Prostate gland (tissue), 2 donors: Measurements from ENCODE around the gene CLDN19. TPM values are rescaled to one million over a fixed set of nuclear protein-coding genes. Genes with fewer than 3 reads are reported as not detected.

ENCODE experiments used
- DNase-seq: peaks from one replicate; pipeline ENCODE4 v3.0.0-alpha.2; 2019; ENCODE audit warnings: low spot score
- H3K27ac ChIP-seq, 2 donors: fragments of 200-600 bp; sonication (generic); 2 replicates each; pipeline ENCODE4 v1.5.1; 2017 to 2019
- H3K27me3 ChIP-seq: fragments of 200-600 bp; sonication (generic); replicated peaks from 2 replicates; pipeline ENCODE4 v1.5.1; 2019; ENCODE audit not compliant: insufficient read depth
- H3K36me3 ChIP-seq, 2 donors: fragments of 200-600 bp; sonication (generic); 1 replicate in 1 of 2; 2 replicates in 1 of 2; pipeline versions ENCODE4 v1.5.1 to v1.8.1; 2017 to 2019
- H3K4me1 ChIP-seq: fragments of 200-600 bp; sonication (generic); replicated peaks from 2 replicates; pipeline ENCODE4 v1.5.1; 2019
- H3K4me3 ChIP-seq, 2 donors: fragments of 200-600 bp; sonication (generic); 2 replicates each; pipeline ENCODE4 v1.5.1; 2017 to 2019
- H3K9me3 ChIP-seq: fragments of 200-600 bp; sonication (generic); 2 replicates; pipeline ENCODE4 v1.5.1; 2017
- POLR2A ChIP-seq: fragments of 450-650 bp; IDR thresholded peaks from one replicate; pipeline ENCODE4 v1.6.1; 2016; ENCODE audit warnings: antibody characterized with exemption, mild to moderate bottlenecking
- POLR2AphosphoS5 ChIP-seq: sonication (generic); formaldehyde crosslinking; IDR thresholded peaks from one replicate; pipeline ENCODE4 v1.6.1; 2017; ENCODE audit warnings: antibody characterized with exemption
- WGBS: methylation state at CpG from one replicate; pipeline ENCODE4 v1.1.5; 2018; 5-methylcytosine and 5-hydroxymethylcytosine counted together
- intact Hi-C: fragments of 100-400 bp; cut with DNase I; formaldehyde crosslinking; loops from one replicate; pipeline ENCODE4 v1.14.2; 2022
- total RNA-seq, 2 donors: library from RNA; depleted of rRNA; stranded (reverse); fragments of >200 nt; gene quantifications; one replicate each; pipeline ENCODE4 v1.1.0, GENCODE V29; 2016
- TF ChIP-seq, protein P1 (sequence below), 4 experiments: fragments of 200-600 bp in 2 of 4; fragments of 450-650 bp in 2 of 4; sonication (generic) in 2 of 4; IDR thresholded peaks; 1 replicate in 3 of 4; 2 replicates in 1 of 4; pipeline ENCODE4 v1.5.1; 2016 to 2019; ENCODE audit warnings: antibody characterized with exemption in 4 of 4, mild to moderate bottlenecking in 2 of 4, moderate library complexity in 2 of 4

The CLDN19 gene
- total RNA-seq, 2 donors from 2014 or later = 1.1 to 1.5 TPM

- DNase-seq = no peak
- Histone ChIP-seq H3K27ac (no peak overlapping the region), H3K9me3 (no peaks in the 10 kb centered on the region), H3K4me3 (no peak overlapping the region), H3K4me1 (peaks cover 8% of the 10 kb centered on the region), H3K36me3 (no peaks in the 10 kb centered on the region), H3K27me3 (no peaks in the 10 kb centered on the region)
- TF ChIP-seq POLR2A = no peak
- TF ChIP-seq POLR2AphosphoS5 = no peak
- TF ChIP-seq, protein P1, sequence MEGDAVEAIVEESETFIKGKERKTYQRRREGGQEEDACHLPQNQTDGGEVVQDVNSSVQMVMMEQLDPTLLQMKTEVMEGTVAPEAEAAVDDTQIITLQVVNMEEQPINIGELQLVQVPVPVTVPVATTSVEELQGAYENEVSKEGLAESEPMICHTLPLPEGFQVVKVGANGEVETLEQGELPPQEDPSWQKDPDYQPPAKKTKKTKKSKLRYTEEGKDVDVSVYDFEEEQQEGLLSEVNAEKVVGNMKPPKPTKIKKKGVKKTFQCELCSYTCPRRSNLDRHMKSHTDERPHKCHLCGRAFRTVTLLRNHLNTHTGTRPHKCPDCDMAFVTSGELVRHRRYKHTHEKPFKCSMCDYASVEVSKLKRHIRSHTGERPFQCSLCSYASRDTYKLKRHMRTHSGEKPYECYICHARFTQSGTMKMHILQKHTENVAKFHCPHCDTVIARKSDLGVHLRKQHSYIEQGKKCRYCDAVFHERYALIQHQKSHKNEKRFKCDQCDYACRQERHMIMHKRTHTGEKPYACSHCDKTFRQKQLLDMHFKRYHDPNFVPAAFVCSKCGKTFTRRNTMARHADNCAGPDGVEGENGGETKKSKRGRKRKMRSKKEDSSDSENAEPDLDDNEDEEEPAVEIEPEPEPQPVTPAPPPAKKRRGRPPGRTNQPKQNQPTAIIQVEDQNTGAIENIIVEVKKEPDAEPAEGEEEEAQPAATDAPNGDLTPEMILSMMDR (IDR thresholded peaks at IDR 0.05) = no peak
- 75% methylated on average over 4 of the region's 4 CpGs for WGBS
- intact Hi-C loops = loop anchor here (10.0 kb wide), 1 partner anchor 158 kb away; the partner anchor contains the start of gene ZNF691
Observed at GRCh38 chr1:42686418-42686817, 53.6 kb downstream of the CLDN19 start.

DNA sequence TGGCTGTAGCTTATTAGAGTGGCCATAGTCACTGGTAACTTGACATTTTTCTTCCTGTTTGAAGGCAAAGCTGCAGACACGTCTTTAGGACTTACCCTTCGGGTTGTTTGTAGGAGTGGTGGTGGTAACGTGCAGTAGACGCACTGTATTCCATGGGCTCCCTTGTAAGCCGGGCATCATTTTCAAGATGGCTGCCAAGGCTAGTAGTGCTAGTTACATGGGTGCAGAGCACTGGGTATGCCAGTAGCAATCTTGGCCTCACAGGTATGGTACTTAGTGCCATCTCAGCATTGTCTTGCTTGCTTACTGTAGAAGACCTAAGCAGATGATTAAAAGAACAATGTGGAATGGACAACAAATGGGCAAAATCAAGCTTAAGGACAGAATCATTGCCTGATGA lies 55.9 kb downstream of the CLDN19 start:
- no peak overlapping the region for H3K27ac ChIP-seq
- H3K4me1 ChIP-seq = peaks cover 8% of the 10 kb centered on the region
- DNase-seq = no peak
- H3K4me3 ChIP-seq = peak overlapping the region in 1 of 2 donors; percentile 84
- H3K27me3 ChIP-seq = no peaks in the 10 kb centered on the region
- no peaks in the 10 kb centered on the region for H3K9me3 ChIP-seq
- no peaks in the 10 kb centered on the region for H3K36me3 ChIP-seq
- 44% methylated on average over 5 of the region's 5 CpGs for WGBS
- TF ChIP-seq POLR2A = no peak
- TF ChIP-seq POLR2AphosphoS5 = no peak
- TF ChIP-seq, protein P1 (IDR thresholded peaks at IDR 0.05) = no peak
- intact Hi-C loops = loop anchor here (10.0 kb wide), 1 partner anchor 161 kb away; the partner anchor contains the start of gene ZNF691

Other genes starting within 250 kb of the CLDN19 start
- 10 to 100 TPM; 31.9 to 39.4 TPM for gene PPIH, start 81.8 kb downstream of the CLDN19 start, total RNA-seq
- gene YBX1, start 57.8 kb downstream of the CLDN19 start, total RNA-seq = 100 to 1,000 TPM; 325 to 406 TPM
- 10 to 100 TPM; 21.0 to 52.1 TPM for gene P3H1, start 26.8 kb upstream of the CLDN19 start, total RNA-seq
- 1 to 10 TPM; 3.3 to 3.6 TPM for gene C1orf50, start 27.0 kb upstream of the CLDN19 start, total RNA-seq
- gene TMEM269, start 44.8 kb upstream of the CLDN19 start, total RNA-seq = under 1 TPM; 0.14 to 0.62 TPM
- gene ERMAP, start 76.9 kb upstream of the CLDN19 start, total RNA-seq = 10 to 100 TPM; 14.3 to 15.5 TPM
- 10 to 100 TPM; 15.0 to 42.5 TPM for gene SVBP, start 77.2 kb upstream of the CLDN19 start, total RNA-seq
- gene ZNF691, start 106.4 kb upstream of the CLDN19 start, total RNA-seq = 10 to 100 TPM; 16.0 to 19.5 TPM
- 100 to 1,000 TPM in 1 of 2 donors, 10 to 100 TPM in 1; 83.9 to 159 TPM for gene SLC2A1, start 218.6 kb upstream of the CLDN19 start, total RNA-seq